ENCODE results near the gene RND2. TPM values are rescaled to one million over a fixed set of nuclear protein-coding genes. Genes with fewer than 3 reads are reported as not detected.
"Not testable (repeated sequence)": the region's sequence is repeated elsewhere in the genome, so short reads cannot be mapped to it uniquely, and the experiment has no call there.

Gene RND2
- total RNA-seq, 1 experiment from 2014 or later = 0.59 TPM

DNA sequence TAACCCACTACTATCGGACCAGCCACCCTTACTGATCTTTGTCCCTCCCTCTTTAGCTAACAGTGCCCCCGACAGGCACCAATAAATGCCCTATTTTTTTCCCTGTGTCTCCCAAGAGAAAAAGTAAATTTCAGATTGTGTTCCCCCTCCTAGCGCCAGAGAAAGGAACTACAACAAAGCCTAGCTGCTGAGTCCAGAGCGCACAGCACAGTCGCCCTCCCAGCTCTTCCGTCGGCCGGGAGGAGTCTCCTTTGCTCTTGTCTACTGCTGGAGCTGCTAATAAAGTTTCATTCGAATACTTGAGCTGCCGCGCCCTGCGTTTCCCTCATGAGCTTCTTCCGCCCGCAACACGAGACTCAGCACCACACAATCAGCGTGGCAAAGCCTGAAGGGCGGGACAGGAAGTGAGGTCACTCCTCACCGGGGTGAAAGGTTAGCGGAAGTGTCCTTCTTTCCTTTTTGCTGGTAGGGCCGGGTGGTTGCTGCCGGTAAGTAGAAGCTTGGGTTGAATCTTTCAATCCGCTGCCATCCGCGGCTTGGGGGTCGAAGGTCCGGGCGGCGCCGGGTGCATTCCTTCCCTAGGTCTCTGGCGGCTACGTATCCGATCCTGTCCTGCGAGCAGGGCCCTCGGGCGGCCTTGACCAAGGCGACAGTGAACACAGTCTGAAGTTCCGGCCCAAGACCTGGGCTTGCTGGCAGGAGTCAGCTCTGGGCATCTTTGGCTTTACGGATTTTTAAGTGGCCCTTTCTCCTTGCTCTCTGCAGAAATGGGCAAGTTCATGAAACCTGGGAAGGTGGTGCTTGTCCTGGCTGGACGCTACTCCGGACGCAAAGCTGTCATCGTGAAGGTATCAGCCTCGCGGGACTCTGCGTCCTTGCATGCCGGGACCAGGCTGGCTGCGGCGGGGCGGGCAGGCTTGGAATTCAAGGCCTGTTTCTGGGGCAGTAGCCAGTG, 26.8 kb upstream of the RND2 start, which contains the start of gene RPL27:
Gene RPL27 (plus strand): TSS at position 436 of the 955 bp plus-strand sequence. CDS start 332 bp downstream, at position 768.
- ChIA-PET POLR2A (interaction anchor here (0.6 to 1.2 kb wide), 6 partner anchors 9 to 321 kb away, joined by 3 to 9 read pairs (median 4); partner anchors contain the start of genes IFI35, PTGES3L and RUNDC1), CTCF (interaction anchor here (0.6 to 0.7 kb wide), 3 partner anchors 9 to 60 kb away, joined by 3 read pairs; no protein-coding TSS in a partner anchor)
- Histone ChIP-seq H3K27me3 (ENCODE audit: control insufficient read depth, insufficient read depth, low read length) (no peaks in the 10 kb centered on the region), H3K4me3 (ENCODE audit: low read depth in 2 of 2, low read length in 2 of 2) (peak within 1 kb of the TSS; percentile 79 to 96), H3K9me3 (ENCODE audit: control insufficient read depth, insufficient read depth, low read depth, low read length) (no peaks in the 10 kb centered on the region), H3K4me1 (ENCODE audit: control insufficient read depth, insufficient read depth, low read length) (peaks cover 19% of the 10 kb centered on the region), H3K27ac (ENCODE audit: low read length) (peak within 1 kb of the TSS; percentile 92), H3K36me3 (ENCODE audit: control insufficient read depth, insufficient read depth, low read length) (peaks cover 17% of the 10 kb centered on the region)
- ATAC-seq (peak; percentile 98), DNase-seq (ENCODE audit: low read depth, low spot score) (peak; percentile 94)
- in situ Hi-C loops (cut with HindIII; ENCODE audit: low pct_unique_long_range_greater_than_20kb, low sequenced_read_pairs) (no loop called here), intact Hi-C loops (cut with micrococcal nuclease; ENCODE audit: unreplicated experiment) (no loop called here)
- TF ChIP-seq TCF7L2 (IDR thresholded peaks at IDR 0.05; ENCODE audit: low read depth, low read length) (peak; percentile 73), SIN3A (IDR thresholded peaks at IDR 0.05; ENCODE audit: borderline replicate concordance, insufficient read depth, low read depth, low read length) (0 out of 2 replicates have a peak, but pooled peaks have one; percentile 42), POLR2AphosphoS5 (IDR thresholded peaks at IDR 0.05; ENCODE audit: low read depth, low read length) (peak; percentile 90)
- TF ChIP-seq, protein P1, sequence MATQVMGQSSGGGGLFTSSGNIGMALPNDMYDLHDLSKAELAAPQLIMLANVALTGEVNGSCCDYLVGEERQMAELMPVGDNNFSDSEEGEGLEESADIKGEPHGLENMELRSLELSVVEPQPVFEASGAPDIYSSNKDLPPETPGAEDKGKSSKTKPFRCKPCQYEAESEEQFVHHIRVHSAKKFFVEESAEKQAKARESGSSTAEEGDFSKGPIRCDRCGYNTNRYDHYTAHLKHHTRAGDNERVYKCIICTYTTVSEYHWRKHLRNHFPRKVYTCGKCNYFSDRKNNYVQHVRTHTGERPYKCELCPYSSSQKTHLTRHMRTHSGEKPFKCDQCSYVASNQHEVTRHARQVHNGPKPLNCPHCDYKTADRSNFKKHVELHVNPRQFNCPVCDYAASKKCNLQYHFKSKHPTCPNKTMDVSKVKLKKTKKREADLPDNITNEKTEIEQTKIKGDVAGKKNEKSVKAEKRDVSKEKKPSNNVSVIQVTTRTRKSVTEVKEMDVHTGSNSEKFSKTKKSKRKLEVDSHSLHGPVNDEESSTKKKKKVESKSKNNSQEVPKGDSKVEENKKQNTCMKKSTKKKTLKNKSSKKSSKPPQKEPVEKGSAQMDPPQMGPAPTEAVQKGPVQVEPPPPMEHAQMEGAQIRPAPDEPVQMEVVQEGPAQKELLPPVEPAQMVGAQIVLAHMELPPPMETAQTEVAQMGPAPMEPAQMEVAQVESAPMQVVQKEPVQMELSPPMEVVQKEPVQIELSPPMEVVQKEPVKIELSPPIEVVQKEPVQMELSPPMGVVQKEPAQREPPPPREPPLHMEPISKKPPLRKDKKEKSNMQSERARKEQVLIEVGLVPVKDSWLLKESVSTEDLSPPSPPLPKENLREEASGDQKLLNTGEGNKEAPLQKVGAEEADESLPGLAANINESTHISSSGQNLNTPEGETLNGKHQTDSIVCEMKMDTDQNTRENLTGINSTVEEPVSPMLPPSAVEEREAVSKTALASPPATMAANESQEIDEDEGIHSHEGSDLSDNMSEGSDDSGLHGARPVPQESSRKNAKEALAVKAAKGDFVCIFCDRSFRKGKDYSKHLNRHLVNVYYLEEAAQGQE (IDR thresholded peaks at IDR 0.05; ENCODE audit: insufficient read depth in 1 of 2, low read depth in 2 of 2, low read length in 1 of 2) = no peak
- TF ChIP-seq, protein P2, sequence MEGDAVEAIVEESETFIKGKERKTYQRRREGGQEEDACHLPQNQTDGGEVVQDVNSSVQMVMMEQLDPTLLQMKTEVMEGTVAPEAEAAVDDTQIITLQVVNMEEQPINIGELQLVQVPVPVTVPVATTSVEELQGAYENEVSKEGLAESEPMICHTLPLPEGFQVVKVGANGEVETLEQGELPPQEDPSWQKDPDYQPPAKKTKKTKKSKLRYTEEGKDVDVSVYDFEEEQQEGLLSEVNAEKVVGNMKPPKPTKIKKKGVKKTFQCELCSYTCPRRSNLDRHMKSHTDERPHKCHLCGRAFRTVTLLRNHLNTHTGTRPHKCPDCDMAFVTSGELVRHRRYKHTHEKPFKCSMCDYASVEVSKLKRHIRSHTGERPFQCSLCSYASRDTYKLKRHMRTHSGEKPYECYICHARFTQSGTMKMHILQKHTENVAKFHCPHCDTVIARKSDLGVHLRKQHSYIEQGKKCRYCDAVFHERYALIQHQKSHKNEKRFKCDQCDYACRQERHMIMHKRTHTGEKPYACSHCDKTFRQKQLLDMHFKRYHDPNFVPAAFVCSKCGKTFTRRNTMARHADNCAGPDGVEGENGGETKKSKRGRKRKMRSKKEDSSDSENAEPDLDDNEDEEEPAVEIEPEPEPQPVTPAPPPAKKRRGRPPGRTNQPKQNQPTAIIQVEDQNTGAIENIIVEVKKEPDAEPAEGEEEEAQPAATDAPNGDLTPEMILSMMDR (IDR thresholded peaks at IDR 0.05) = peak; percentile 76
- BruUV-seq (replicated peaks) = TSS peak; percentile 93

DNA sequence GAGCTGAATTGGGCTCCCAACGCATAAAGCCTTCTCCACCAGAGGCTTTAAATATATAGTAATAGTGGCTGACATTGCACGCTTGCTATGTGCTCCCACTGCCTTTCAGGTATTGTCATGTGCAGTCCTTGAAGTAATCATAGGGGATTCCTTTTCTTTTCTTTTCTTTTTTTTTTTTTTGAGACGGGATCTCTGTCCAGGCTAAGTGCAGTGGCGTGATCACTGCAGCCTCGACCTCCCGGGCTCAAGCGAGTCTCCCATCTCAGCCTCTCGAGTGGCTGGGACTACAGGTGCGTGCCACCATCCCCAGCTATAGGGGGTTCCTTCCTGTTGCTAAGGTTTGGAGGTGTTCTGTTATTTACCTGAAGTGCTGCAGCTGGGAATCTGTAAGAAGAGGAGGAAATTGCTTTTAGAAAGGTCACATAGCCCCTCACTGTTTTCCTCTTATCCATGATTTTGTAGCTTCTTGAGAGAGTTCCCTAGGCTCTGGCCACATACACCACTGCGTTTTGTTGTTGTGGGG, 26.0 kb upstream of the RND2 start:
- BruUV-seq (replicated peaks) = no TSS peak
- peaks cover 17% of the 10 kb centered on the region for H3K36me3 ChIP-seq (ENCODE audit: control insufficient read depth, insufficient read depth, low read length)
- peak overlapping the region; percentile 92 for H3K27ac ChIP-seq (ENCODE audit: low read length)
- in situ Hi-C loops (cut with HindIII; ENCODE audit: low pct_unique_long_range_greater_than_20kb, low sequenced_read_pairs) = no loop called here
- CTCF ChIA-PET = no interaction called here
- ATAC-seq (no peak), DNase-seq (ENCODE audit: low read depth, low spot score) (no peak)
- TF ChIP-seq POLR2AphosphoS5 (IDR thresholded peaks at IDR 0.05; ENCODE audit: low read depth, low read length) (no peak), SIN3A (IDR thresholded peaks at IDR 0.05; ENCODE audit: borderline replicate concordance, insufficient read depth, low read depth, low read length) (no peak), TCF7L2 (IDR thresholded peaks at IDR 0.05; ENCODE audit: low read depth, low read length) (no peak)
- TF ChIP-seq, protein P1 (IDR thresholded peaks at IDR 0.05; ENCODE audit: insufficient read depth in 1 of 2, low read depth in 2 of 2, low read length in 1 of 2) = no peak
- TF ChIP-seq, protein P2 (IDR thresholded peaks at IDR 0.05) = no peak
- no peaks in the 10 kb centered on the region for H3K27me3 ChIP-seq (ENCODE audit: control insufficient read depth, insufficient read depth, low read length)
- intact Hi-C loops (cut with micrococcal nuclease; ENCODE audit: unreplicated experiment) = no loop called here
- POLR2A ChIA-PET = no interaction called here
- peaks cover 19% of the 10 kb centered on the region for H3K4me1 ChIP-seq (ENCODE audit: control insufficient read depth, insufficient read depth, low read length)
- H3K4me3 ChIP-seq (ENCODE audit: low read depth in 2 of 2, low read length in 2 of 2) = peak overlapping the region; percentile 79 to 96
- H3K9me3 ChIP-seq (ENCODE audit: control insufficient read depth, insufficient read depth, low read depth, low read length) = no peaks in the 10 kb centered on the region

DNA sequence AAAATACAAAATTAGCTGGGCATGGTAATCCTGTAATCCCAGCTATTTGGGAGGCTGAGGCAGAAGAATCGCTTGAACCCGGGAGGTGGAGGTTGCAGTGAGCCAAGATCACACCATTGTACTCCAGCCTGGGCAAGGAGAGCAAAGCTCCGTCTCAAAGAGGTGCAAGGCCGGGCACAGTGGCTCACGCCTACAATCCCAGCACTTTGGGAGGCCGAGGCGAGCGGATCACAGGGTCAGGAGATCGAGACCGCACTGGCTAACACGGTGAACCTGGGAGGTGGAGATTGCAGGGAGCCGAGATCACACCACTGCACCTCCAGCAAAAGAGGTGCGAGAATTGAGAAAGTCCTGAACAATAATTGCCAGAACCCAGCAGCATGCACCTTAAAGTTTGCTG, 24.1 kb upstream of the RND2 start:
- POLR2A ChIA-PET = interaction anchor here (0.7 kb wide), 1 partner anchor 1158 kb away, joined by 5 read pairs; no protein-coding TSS in a partner anchor
- H3K9me3 ChIP-seq (ENCODE audit: control insufficient read depth, insufficient read depth, low read depth, low read length); H3K4me3 ChIP-seq (ENCODE audit: low read depth in 2 of 2, low read length in 2 of 2); DNase-seq (ENCODE audit: low read depth, low spot score); CTCF ChIA-PET; H3K27ac ChIP-seq (ENCODE audit: low read length); intact Hi-C loops (cut with micrococcal nuclease; ENCODE audit: unreplicated experiment); H3K27me3 ChIP-seq (ENCODE audit: control insufficient read depth, insufficient read depth, low read length); in situ Hi-C loops (cut with HindIII; ENCODE audit: low pct_unique_long_range_greater_than_20kb, low sequenced_read_pairs); ATAC-seq: not testable (repeated sequence)
- Histone ChIP-seq H3K36me3 (ENCODE audit: control insufficient read depth, insufficient read depth, low read length) (peaks cover 17% of the 10 kb centered on the region), H3K4me1 (ENCODE audit: control insufficient read depth, insufficient read depth, low read length) (peaks cover 19% of the 10 kb centered on the region)
- TSS peak; percentile 30 for BruUV-seq (replicated peaks)
